GM18526 (cell line): ENCODE measurements around the gene SIGLEC11.
"Not testable (repeated sequence)": the region's sequence is repeated elsewhere in the genome, so short reads cannot be mapped to it uniquely, and the experiment has no call there.

ENCODE experiments used
- POLR2A ChIP-seq: IDR thresholded peaks from 3 replicates; pipeline ENCODE4 v1.6.1; 2011; ENCODE audit not compliant: insufficient read length; ENCODE audit errors: extremely low read depth

SIGLEC11 gene

DNA sequence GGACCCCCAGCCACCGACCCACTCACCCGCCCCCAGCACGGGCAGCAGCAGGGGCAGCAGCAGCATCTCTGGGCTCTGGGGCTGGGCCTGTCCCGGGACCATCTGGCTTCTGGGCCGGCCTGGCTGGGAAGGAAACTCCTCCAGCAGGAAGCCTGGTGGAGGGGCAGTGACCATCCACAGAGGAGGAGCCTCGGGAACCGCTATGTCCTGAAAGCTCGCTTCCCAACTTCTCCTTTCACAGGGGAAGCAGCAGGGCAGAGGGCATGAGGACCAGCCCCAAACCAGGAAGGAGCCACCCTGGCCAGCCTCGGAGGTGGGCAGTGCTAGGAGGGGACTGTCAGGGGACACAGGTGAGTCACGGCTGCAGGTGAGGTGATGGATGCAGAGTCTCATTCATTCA, at the start of gene SIGLEC11:
SIGLEC11 (minus strand) TSS at position 193 of the 400 bp plus-strand sequence; CDS start at position 102, 91 bp downstream.
- TF ChIP-seq POLR2A = not testable (repeated sequence)

DNA sequence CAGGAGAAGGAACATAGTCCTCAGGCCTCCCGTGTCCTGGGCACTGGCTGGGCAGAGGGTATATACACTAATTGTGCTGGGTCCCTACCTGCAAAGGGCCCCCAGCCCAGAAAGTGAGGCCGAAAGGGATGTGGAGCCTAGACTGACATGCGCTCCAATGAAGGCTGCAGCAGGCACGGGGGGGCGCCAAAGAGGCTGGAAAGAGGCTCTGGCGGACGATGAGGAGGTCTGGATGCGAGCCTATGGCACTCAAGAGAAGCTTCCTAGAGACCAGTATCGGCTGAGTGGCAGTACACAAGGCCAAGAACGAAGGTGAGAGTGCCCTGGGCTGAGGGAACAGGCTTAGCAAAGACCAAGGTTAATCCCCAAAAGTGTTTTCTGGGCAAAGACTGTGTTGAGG, 47.6 kb upstream of the SIGLEC11 start:
- no peak for TF ChIP-seq POLR2A

GRCh38 chr19:50007947-50008346, 47.0 kb upstream of the SIGLEC11 start:
- TF ChIP-seq POLR2A = no peak

GRCh38 chr19:50007170-50007569, 46.2 kb upstream of the SIGLEC11 start:
- no peak for TF ChIP-seq POLR2A

DNA sequence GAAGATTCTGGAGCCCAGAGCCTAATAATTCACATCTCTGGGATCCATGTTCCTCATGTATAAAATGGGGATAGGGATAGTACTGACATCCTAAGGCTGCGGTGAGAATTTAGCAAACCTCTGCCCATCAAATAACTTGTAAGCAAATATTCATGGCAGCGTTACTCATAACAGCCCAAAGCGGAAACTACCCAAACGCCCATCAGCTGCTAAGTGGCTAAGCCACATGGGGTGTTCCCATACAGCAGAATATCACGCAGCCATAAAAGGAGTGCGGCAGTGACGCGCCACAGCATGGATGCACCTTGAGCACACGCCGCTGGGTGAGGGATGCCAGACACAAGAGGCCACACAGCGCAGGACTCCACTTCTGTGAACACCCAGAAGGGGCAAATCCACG, 44.5 kb upstream of the SIGLEC11 start:
- TF ChIP-seq POLR2A = no peak

DNA sequence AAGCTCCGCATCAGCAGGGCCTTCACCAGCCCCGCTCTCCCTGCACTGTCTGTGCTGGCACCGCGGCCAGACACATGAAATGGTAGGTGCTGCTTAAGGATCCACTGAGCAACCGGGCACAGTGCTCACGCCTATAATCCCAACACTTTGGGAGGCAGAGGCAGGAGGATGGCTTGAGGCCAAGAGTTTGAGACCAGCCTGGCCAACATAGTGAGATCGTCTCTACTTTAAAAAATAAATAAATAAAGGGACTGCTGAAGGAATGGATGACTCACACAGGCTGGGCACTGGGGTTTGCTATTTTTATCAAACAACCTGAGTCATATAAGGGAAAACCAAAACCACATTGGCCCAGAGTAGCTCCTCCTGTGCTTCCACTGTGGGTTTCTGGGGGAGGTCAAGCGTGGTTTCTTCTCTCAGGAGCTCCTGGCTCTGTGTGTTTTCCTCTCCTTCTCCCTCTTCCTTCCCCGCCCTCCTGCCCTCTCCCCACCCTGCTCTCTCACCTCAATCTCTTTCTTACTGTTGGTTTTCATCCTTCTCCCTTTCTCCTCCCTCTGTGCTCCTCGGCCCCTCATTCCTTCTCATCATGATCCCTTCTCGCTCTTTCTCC, 42.9 kb upstream of the SIGLEC11 start:
- TF ChIP-seq POLR2A = no peak

DNA sequence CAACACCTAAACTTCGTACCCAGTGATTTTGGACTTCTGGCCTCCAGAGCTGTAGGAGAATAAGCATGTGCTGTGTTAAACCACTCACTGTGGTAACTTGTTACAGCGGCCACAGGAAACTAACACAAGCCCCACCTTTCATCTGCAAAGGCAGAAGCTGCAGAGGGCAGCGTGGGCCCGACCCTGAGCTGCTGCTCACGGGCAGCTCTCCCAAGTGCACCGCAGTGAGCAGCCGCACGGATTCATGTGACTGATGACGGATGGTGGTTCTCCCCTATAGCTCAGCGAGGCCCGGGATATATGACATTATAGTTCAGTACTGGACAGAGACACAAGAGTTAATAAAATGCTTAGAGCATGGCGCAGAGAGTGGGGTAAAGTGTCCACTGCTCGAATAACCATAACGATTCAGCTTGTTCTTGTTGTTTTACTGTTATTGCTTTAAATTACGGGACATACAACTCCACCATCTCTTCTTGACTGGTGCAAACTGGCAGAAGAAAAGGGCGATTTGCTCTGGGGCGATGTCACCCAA, 42.3 kb upstream of the SIGLEC11 start:
- TF ChIP-seq POLR2A = no peak

GRCh38 chr19:50002386-50002960, 41.5 kb upstream of the SIGLEC11 start:
- no peak for TF ChIP-seq POLR2A

GRCh38 chr19:50001775-50002174, 40.8 kb upstream of the SIGLEC11 start:
- TF ChIP-seq POLR2A = no peak

DNA sequence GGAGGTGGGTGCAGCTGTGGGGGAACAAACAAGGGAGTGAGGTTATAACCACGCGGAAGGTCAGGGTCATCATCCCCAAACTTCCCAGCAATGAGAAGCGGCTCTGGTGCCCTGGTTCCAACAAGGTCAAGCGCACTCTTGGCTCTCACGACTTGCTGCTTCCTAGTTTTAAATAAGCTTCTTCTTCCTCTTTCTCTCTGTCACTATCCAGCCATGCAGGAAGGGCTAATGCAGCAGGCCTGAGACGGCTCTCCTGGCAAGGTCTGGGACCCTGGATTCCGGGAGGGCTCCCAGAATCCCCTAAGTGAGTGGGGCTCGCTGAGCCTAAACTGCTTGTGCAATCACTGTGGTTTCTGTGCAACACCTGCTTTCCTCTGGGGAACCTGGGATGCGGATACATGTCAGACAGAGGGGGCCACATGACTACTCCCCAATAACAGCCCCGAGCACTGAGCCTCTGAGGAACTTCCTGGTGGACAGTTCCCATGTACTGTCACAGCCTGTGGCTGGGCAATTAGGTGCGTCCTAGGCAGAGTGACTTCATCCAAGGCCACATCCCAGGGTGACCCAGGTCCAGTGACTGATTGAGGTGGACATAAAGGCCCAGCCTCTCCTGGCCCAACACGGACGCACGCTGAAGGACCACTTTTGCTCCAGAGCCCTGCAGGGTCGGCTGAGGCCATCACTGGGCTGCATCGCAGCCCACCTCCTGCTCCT, 40.0 kb upstream of the SIGLEC11 start:
- no peak for TF ChIP-seq POLR2A

GRCh38 chr19:50000038-50000840, 39.3 kb upstream of the SIGLEC11 start:
- TF ChIP-seq POLR2A = no peak

- TF ChIP-seq POLR2A = no peak
Measured at GRCh38 chr19:49999371-50000010, 38.5 kb upstream of the SIGLEC11 start.

DNA sequence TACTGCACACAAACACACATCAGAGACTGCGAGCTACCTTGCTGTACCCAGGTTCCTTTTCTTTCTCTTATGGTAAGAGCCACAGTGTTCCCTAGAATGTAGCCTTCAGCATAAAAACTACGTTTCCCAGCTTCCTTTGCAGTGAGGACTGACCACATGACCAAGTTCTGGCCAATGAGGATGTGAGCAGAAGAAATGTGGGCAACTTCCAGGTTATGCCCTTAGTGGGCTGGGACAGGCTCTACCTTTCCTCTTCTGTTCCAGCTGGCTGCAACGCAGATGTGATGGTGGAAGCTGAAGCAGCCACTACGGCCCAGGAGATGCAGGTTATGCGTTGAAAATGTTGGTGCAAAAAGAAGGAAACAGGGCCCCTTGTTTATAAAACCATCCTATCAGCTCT, 36.7 kb upstream of the SIGLEC11 start:
- no peak for TF ChIP-seq POLR2A

DNA sequence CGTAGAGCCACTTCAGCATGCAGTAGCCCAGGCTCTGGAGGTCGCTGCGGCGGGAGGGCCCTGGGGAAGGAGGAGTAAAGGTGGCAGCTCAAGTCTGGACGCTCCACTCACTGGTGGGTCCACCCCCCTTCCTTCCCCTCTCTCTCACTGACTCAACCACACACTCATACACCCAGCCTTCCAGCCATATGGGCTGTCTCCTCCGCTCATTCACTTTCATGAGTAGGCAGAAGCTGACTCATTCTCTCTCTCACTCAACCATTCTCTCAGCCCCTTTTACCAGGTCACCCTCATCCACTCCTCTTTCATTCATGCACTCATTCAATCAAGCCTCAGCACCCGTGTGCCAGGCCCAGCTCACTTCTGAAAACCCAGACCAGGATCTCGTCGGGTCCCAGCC, 27.5 kb upstream of the SIGLEC11 start:
- TF ChIP-seq POLR2A = no peak

DNA sequence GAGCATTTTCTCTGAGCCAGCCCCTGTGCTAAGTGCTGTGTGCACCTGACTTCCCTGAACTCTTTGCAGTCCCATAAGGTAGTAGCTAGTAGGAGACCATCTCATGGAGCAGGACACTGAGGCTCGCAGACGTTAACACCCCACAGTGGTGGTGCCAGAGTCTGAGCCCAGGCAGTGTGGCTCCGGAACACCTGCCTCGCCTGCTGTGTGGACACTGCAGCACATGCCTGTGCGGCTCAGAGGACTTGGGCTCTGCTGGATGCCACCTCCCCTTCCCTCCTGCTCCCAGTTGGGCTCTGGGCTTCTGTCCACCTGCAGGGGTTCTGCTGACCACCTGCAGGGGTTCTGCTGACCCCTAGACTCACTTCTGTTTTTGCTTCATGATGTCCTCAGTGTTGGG, 27.0 kb upstream of the SIGLEC11 start:
- TF ChIP-seq POLR2A = no peak
